ENCODE data around the gene RASA3. TPM values are rescaled to one million over a fixed set of nuclear protein-coding genes. Genes with fewer than 3 reads are reported as not detected.
A peak's percentile ranks its signal among the peaks of the same experiment; 100 is the strongest.

Gene RASA3
- total and polyA plus RNA-seq, 9 of the 15 experiments (the other 6 are each of a cell fraction or from before 2014, with no cell fraction given): 0.72 to 25.3 (median 14.4) TPM

GRCh38 chr13:114065141-114065925 is 67.1 kb downstream of the RASA3 start (continued):
- TF ChIP-seq TOE1 (IDR thresholded peaks at IDR 0.05; ENCODE audit: borderline replicate concordance): peak; percentile 96
- TF ChIP-seq TOE1 (CRISPR knock-in tag; IDR thresholded peaks at IDR 0.05; ENCODE audit: borderline replicate concordance, low read depth): no peak
- TF ChIP-seq PHF8 (IDR thresholded peaks at IDR 0.05; ENCODE audit: borderline replicate concordance, low read length): peak; percentile 34; the same call in 1 of the 2 replicates
- no peak for TF ChIP-seq SP1 (CRISPR knock-in tag; IDR thresholded peaks at IDR 0.05)
- peak; percentile 58; the same call in 1 of the 2 replicates for TF ChIP-seq MBD2 (IDR thresholded peaks at IDR 0.05; ENCODE audit: borderline replicate concordance, low read depth)
- TF ChIP-seq HBP1 (CRISPR knock-in tag; IDR thresholded peaks at IDR 0.05): no peak
- TF ChIP-seq POLR2G (IDR thresholded peaks at IDR 0.05; ENCODE audit: low read depth, low read length): peak; percentile 81
- TF ChIP-seq CTBP1 (IDR thresholded peaks at IDR 0.05; ENCODE audit: borderline replicate concordance): peak; percentile 87
- TF ChIP-seq RCOR1 (IDR thresholded peaks at IDR 0.05; ENCODE audit: borderline replicate concordance in 1 of 2, low read depth in 2 of 2, low read length in 2 of 2): peak in 1 of 2 experiments; percentile 67; a peak in 2 of 4 replicates
- TF ChIP-seq TBP (optimal IDR thresholded peaks at IDR 0.05; ENCODE audit: low read depth, low read length): peak; percentile 40
- no peak for TF ChIP-seq CBX1 (IDR thresholded peaks at IDR 0.05; ENCODE audit: low read depth)
- TF ChIP-seq, protein P1, sequence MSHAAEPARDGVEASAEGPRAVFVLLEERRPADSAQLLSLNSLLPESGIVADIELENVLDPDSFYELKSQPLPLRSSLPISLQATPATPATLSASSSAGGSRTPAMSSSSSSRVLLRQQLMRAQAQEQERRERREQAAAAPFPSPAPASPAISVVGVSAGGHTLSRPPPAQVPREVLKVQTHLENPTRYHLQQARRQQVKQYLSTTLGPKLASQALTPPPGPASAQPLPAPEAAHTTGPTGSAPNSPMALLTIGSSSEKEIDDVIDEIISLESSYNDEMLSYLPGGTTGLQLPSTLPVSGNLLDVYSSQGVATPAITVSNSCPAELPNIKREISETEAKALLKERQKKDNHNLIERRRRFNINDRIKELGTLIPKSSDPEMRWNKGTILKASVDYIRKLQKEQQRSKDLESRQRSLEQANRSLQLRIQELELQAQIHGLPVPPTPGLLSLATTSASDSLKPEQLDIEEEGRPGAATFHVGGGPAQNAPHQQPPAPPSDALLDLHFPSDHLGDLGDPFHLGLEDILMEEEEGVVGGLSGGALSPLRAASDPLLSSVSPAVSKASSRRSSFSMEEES (CRISPR knock-in tag; IDR thresholded peaks at IDR 0.05): peak; percentile 97
- no peak for TF ChIP-seq CHD2 (IDR thresholded peaks at IDR 0.05; ENCODE audit: low read depth, low read length)
- TF ChIP-seq, protein P2, sequence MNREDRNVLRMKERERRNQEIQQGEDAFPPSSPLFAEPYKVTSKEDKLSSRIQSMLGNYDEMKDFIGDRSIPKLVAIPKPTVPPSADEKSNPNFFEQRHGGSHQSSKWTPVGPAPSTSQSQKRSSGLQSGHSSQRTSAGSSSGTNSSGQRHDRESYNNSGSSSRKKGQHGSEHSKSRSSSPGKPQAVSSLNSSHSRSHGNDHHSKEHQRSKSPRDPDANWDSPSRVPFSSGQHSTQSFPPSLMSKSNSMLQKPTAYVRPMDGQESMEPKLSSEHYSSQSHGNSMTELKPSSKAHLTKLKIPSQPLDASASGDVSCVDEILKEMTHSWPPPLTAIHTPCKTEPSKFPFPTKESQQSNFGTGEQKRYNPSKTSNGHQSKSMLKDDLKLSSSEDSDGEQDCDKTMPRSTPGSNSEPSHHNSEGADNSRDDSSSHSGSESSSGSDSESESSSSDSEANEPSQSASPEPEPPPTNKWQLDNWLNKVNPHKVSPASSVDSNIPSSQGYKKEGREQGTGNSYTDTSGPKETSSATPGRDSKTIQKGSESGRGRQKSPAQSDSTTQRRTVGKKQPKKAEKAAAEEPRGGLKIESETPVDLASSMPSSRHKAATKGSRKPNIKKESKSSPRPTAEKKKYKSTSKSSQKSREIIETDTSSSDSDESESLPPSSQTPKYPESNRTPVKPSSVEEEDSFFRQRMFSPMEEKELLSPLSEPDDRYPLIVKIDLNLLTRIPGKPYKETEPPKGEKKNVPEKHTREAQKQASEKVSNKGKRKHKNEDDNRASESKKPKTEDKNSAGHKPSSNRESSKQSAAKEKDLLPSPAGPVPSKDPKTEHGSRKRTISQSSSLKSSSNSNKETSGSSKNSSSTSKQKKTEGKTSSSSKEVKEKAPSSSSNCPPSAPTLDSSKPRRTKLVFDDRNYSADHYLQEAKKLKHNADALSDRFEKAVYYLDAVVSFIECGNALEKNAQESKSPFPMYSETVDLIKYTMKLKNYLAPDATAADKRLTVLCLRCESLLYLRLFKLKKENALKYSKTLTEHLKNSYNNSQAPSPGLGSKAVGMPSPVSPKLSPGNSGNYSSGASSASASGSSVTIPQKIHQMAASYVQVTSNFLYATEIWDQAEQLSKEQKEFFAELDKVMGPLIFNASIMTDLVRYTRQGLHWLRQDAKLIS (CRISPR knock-in tag; IDR thresholded peaks at IDR 0.05): 0 out of 2 replicates have a peak, but pooled peaks have one; percentile 35
- no peak for TF ChIP-seq SIX5 (IDR thresholded peaks at IDR 0.05; ENCODE audit: borderline replicate concordance in 1 of 2, insufficient read depth in 1 of 2, low read depth in 1 of 2, low read length in 2 of 2)
- TF ChIP-seq POLR2B (IDR thresholded peaks at IDR 0.05; ENCODE audit: low read depth, partially characterized antibody): peak; percentile 28
- peak; percentile 67 for TF ChIP-seq HMGN3 (IDR thresholded peaks at IDR 0.05; ENCODE audit: borderline replicate concordance, extremely low read depth, insufficient read length, low read depth, low read length)
- no peak for TF ChIP-seq DNMT1 (IDR thresholded peaks at IDR 0.05)
- no peak for TF ChIP-seq ASH1L (IDR thresholded peaks at IDR 0.05; ENCODE audit: borderline replicate concordance, low read depth, partially characterized antibody)

Data from K562 (cell line).